ENCODE data around the gene MAN1C1. TPM values are rescaled to one million over a fixed set of nuclear protein-coding genes. Genes with fewer than 3 reads are reported as not detected.

The MAN1C1 gene
- total RNA-seq, 1 experiment from 2014 or later, result 1.2 TPM

- no peak overlapping the region for H2AFZ ChIP-seq (ENCODE audit: low read depth, low read length, poor library complexity, severe bottlenecking)
- intact Hi-C loops (cut with micrococcal nuclease), result no loop called here
- H3K79me2 ChIP-seq (ENCODE audit: insufficient read depth, low read length), result no peaks in the 10 kb centered on the region
- H3K4me2 ChIP-seq (ENCODE audit: low read length), result no peak overlapping the region
- BruUV-seq (replicated peaks), result no TSS peak
- no peak overlapping the region for H3K27ac ChIP-seq (ENCODE audit: low read depth, low read length)
- H3K9me2 ChIP-seq (ENCODE audit: insufficient read depth), result no peaks in the 10 kb centered on the region
- CTCF ChIA-PET, result no interaction called here
- POLR2A ChIA-PET, result no interaction called here
- TF ChIP-seq ZNF274 (IDR thresholded peaks at IDR 0.05; ENCODE audit: low read depth, low read length), result no peak
- no peak for TF ChIP-seq ELF1 (IDR thresholded peaks at IDR 0.05; ENCODE audit: borderline replicate concordance, low read depth)
- no peak for TF ChIP-seq REST (IDR thresholded peaks at IDR 0.05; ENCODE audit: low read depth)
- TF ChIP-seq POLR2A (IDR thresholded peaks at IDR 0.05; ENCODE audit: borderline replicate concordance, extremely low read depth, insufficient read depth, insufficient read length), result no peak
- no peak for TF ChIP-seq SIN3A (IDR thresholded peaks at IDR 0.05; ENCODE audit: low read depth)
- TF ChIP-seq SP1 (IDR thresholded peaks at IDR 0.05; ENCODE audit: low read depth), result no peak
- no peak for TF ChIP-seq EGR1 (IDR thresholded peaks at IDR 0.05; ENCODE audit: low read depth)
- no peak for TF ChIP-seq TCF7L2 (IDR thresholded peaks at IDR 0.05; ENCODE audit: borderline replicate concordance, extremely low read depth, insufficient read depth, insufficient read length)
- no peak for TF ChIP-seq RAD21 (IDR thresholded peaks at IDR 0.05; ENCODE audit: low read depth)
- no peak for TF ChIP-seq YY1 (IDR thresholded peaks at IDR 0.05; ENCODE audit: extremely low read depth, insufficient replicate concordance, low read depth, low read length)
- TF ChIP-seq MAX (IDR thresholded peaks at IDR 0.05), result no peak
- TF ChIP-seq JUND (IDR thresholded peaks at IDR 0.05), result no peak
- no peak for TF ChIP-seq CEBPB (IDR thresholded peaks at IDR 0.05; ENCODE audit: low read depth)
- TF ChIP-seq CTCF (IDR thresholded peaks at IDR 0.05 in 2 of 3, conservative IDR thresholded peaks at IDR 0.05 in 1 of 3; ENCODE audit: borderline replicate concordance in 1 of 3, insufficient read depth in 1 of 3, low read depth in 2 of 3, low read length in 2 of 3), result no peak
- no peak for TF ChIP-seq EZH2 (IDR thresholded peaks at IDR 0.05)
- TF ChIP-seq SRF (IDR thresholded peaks at IDR 0.05; ENCODE audit: low read depth), result no peak
- no peak for TF ChIP-seq ATF3 (IDR thresholded peaks at IDR 0.05)
- RAD21 ChIA-PET (ENCODE audit: low non-redundant PET in 1 of 2, low total read pairs in 2 of 2, uncharacterized antibody in 2 of 2, unreplicated experiment in 2 of 2), result no interaction called here
- no peak for DNase-seq (ENCODE audit: low read depth, low spot score)
- H3K4me1 ChIP-seq (ENCODE audit: control insufficient read depth in 1 of 2, insufficient read depth in 2 of 2, low read length in 2 of 2), result no peaks in the 10 kb centered on the region
- no peak overlapping the region for H3K9ac ChIP-seq (ENCODE audit: low read length)
- H4K20me1 ChIP-seq (ENCODE audit: insufficient read depth), result no peaks in the 10 kb centered on the region
- H3K36me3 ChIP-seq (ENCODE audit: control insufficient read depth in 1 of 2, insufficient read depth in 2 of 2, low read length in 2 of 2), result no peaks in the 10 kb centered on the region
- ATAC-seq, result no peak
- no peaks in the 10 kb centered on the region for H3K9me3 ChIP-seq (ENCODE audit: control insufficient read depth in 1 of 2, insufficient read depth in 1 of 2, low read depth in 1 of 2, low read length in 2 of 2)
- H3K27me3 ChIP-seq (ENCODE audit: insufficient read depth, low read length), result peaks cover 1% of the 10 kb centered on the region; the same call in 1 of the 2 replicates
- no peak overlapping the region for H3K4me3 ChIP-seq (replicated peaks in 1 of 2; ENCODE audit: low read depth in 1 of 2, low read length in 2 of 2)
Measured at GRCh38 chr1:25654109-25654660, 37.6 kb downstream of the MAN1C1 start.

Data from HCT116 (cell line).